ENCODE results near the gene SEMA7A.

Gene SEMA7A

GRCh38 chr15:74415966-74416916 lies 17.5 kb downstream of the SEMA7A start:
- DNase-seq (ENCODE audit: low read depth), result no peak

- DNase-seq (ENCODE audit: low read depth), result no peak
Measured at GRCh38 chr15:74414603-74415338, 19.0 kb downstream of the SEMA7A start.

- DNase-seq (ENCODE audit: low read depth), result no peak
Measured at GRCh38 chr15:74414081-74414580, 19.6 kb downstream of the SEMA7A start.

- no peak for DNase-seq (ENCODE audit: low read depth)
Measured at GRCh38 chr15:74413350-74414080, 20.2 kb downstream of the SEMA7A start.

GRCh38 chr15:74412159-74412558 lies 21.6 kb downstream of the SEMA7A start:
- DNase-seq (ENCODE audit: low read depth), result no peak

- no peak for DNase-seq (ENCODE audit: low read depth)
Measured at GRCh38 chr15:74411686-74412085, 22.1 kb downstream of the SEMA7A start.

GRCh38 chr15:74410502-74410901 lies 23.3 kb downstream of the SEMA7A start:
- no peak for DNase-seq (ENCODE audit: low read depth)

- DNase-seq (ENCODE audit: low read depth), result no peak
Measured at GRCh38 chr15:74409225-74409624, 24.5 kb downstream of the SEMA7A start.

- DNase-seq (ENCODE audit: low read depth), result no peak
Measured at GRCh38 chr15:74408815-74409214, 24.9 kb downstream of the SEMA7A start.

- no peak for DNase-seq (ENCODE audit: low read depth)
Measured at GRCh38 chr15:74408385-74408784, 25.4 kb downstream of the SEMA7A start.

GRCh38 chr15:74406992-74407705 lies 26.6 kb downstream of the SEMA7A start:
- DNase-seq (ENCODE audit: low read depth), result peak; percentile 89

- DNase-seq (ENCODE audit: low read depth), result no peak
Measured at GRCh38 chr15:74406517-74406916, 27.2 kb downstream of the SEMA7A start.

GRCh38 chr15:74405823-74406222 lies 27.9 kb downstream of the SEMA7A start:
- no peak for DNase-seq (ENCODE audit: low read depth)

- DNase-seq (ENCODE audit: low read depth), result no peak
Measured at GRCh38 chr15:74403991-74404563, 29.7 kb downstream of the SEMA7A start.

GRCh38 chr15:74403588-74403919 lies 30.2 kb downstream of the SEMA7A start:
- no peak for DNase-seq (ENCODE audit: low read depth)

GRCh38 chr15:74402873-74403587 lies 30.7 kb downstream of the SEMA7A start:
- DNase-seq (ENCODE audit: low read depth), result no peak

- DNase-seq (ENCODE audit: low read depth), result no peak
Measured at GRCh38 chr15:74402337-74402841, 31.4 kb downstream of the SEMA7A start.

GRCh38 chr15:74400915-74401757 lies 32.6 kb downstream of the SEMA7A start:
- no peak for DNase-seq (ENCODE audit: low read depth)

- DNase-seq (ENCODE audit: low read depth), result no peak
Measured at GRCh38 chr15:74400313-74400860, 33.4 kb downstream of the SEMA7A start.
